Stomach smooth muscle (tissue), 2 donors: ENCODE data around the gene HBE1.

Source experiments
- H3K27ac ChIP-seq: one replicate; pipeline ENCODE4 v1.7.0; 2013; ENCODE audit warnings: mild to moderate bottlenecking, low read length, inconsistent platforms
- H3K27me3 ChIP-seq, 2 donors: one replicate each; pipeline ENCODE4 v1.7.0; 2013; ENCODE audit warnings: low read length in 2 of 2; ENCODE audit not compliant: insufficient read depth in 2 of 2, control insufficient read depth in 1 of 2
- H3K36me3 ChIP-seq, 2 donors: one replicate each; pipeline ENCODE4 v1.7.0; 2013; ENCODE audit warnings: low read length in 2 of 2; ENCODE audit not compliant: control insufficient read depth in 2 of 2, insufficient read depth in 2 of 2
- H3K4me1 ChIP-seq: one replicate; pipeline ENCODE4 v1.7.0; 2013; ENCODE audit warnings: low read length; ENCODE audit not compliant: control insufficient read depth, insufficient read depth
- H3K4me3 ChIP-seq, 2 donors: one replicate each; pipeline ENCODE4 v1.7.0; 2013; ENCODE audit warnings: low read length in 2 of 2
- H3K9ac ChIP-seq, 2 donors: one replicate each; pipeline ENCODE4 v1.7.0; 2013; ENCODE audit warnings: low read length in 2 of 2, mild to moderate bottlenecking in 1 of 2
- H3K9me3 ChIP-seq, 2 donors: one replicate each; pipeline ENCODE4 v1.7.0; 2013; ENCODE audit warnings: low read length in 2 of 2; ENCODE audit not compliant: control insufficient read depth in 2 of 2
- donor health status: healthy.
- donor health status: Pancreatic carcinoma.

The HBE1 gene

GRCh38 chr11:5224538-5225479 is 44.9 kb downstream of the HBE1 start:
- H3K4me1 ChIP-seq: no peaks in the 10 kb centered on the region
- no peaks in the 10 kb centered on the region for H3K9me3 ChIP-seq
- no peak overlapping the region for H3K9ac ChIP-seq
- H3K27ac ChIP-seq: no peak overlapping the region
- no peak overlapping the region for H3K4me3 ChIP-seq
- no peaks in the 10 kb centered on the region for H3K36me3 ChIP-seq
- no peaks in the 10 kb centered on the region for H3K27me3 ChIP-seq

- H3K4me1 ChIP-seq: no peaks in the 10 kb centered on the region
- no peaks in the 10 kb centered on the region for H3K9me3 ChIP-seq
- H3K27ac ChIP-seq: no peak overlapping the region
- no peaks in the 10 kb centered on the region for H3K27me3 ChIP-seq
- H3K36me3 ChIP-seq: no peaks in the 10 kb centered on the region
- no peak overlapping the region for H3K9ac ChIP-seq
- no peak overlapping the region for H3K4me3 ChIP-seq
Observed at GRCh38 chr11:5223686-5224085, 46.1 kb downstream of the HBE1 start.

GRCh38 chr11:5223146-5223545 is 46.6 kb downstream of the HBE1 start:
- H3K4me3 ChIP-seq: no peak overlapping the region
- H3K4me1 ChIP-seq: no peaks in the 10 kb centered on the region
- no peaks in the 10 kb centered on the region for H3K27me3 ChIP-seq
- H3K9me3 ChIP-seq: no peaks in the 10 kb centered on the region
- no peaks in the 10 kb centered on the region for H3K36me3 ChIP-seq
- H3K27ac ChIP-seq: no peak overlapping the region
- H3K9ac ChIP-seq: no peak overlapping the region
